ENCODE data around the gene INTS6L. TPM values are rescaled to one million over a fixed set of nuclear protein-coding genes. Genes with fewer than 3 reads are reported as not detected.

INTS6L gene
- total and polyA plus RNA-seq, 2 donors from 2014 or later: 4.7 to 7.7 TPM

GRCh38 chrX:135625995-135626394 lies 105.5 kb downstream of the INTS6L start:
- H3K9me3 ChIP-seq (ENCODE audit: control insufficient read depth in 2 of 3, insufficient read depth in 1 of 3, low read length in 3 of 3): no peaks in the 10 kb centered on the region
- H3K27ac ChIP-seq (ENCODE audit: low read depth in 2 of 2, low read length in 2 of 2): no peak overlapping the region
- intact Hi-C loops (cut with DNase I): no loop called here
- no peak overlapping the region for H3K4me3 ChIP-seq (ENCODE audit: low read length in 3 of 3)
- H3K27me3 ChIP-seq (ENCODE audit: control insufficient read depth, insufficient read depth, low read length): no peaks in the 10 kb centered on the region
- H3K9ac ChIP-seq (ENCODE audit: low read length in 3 of 3): no peak overlapping the region
- H3K36me3 ChIP-seq (ENCODE audit: control insufficient read depth in 2 of 3, insufficient read depth in 3 of 3, low read length in 3 of 3): no peaks in the 10 kb centered on the region
- no peaks in the 10 kb centered on the region for H3K4me1 ChIP-seq (ENCODE audit: control insufficient read depth in 2 of 3, insufficient read depth in 2 of 3, low read depth in 1 of 3, low read length in 3 of 3)
- no peak for FAIRE-seq
- DNase-seq: peak in 2 of 5 donors; percentile 8 to 18
- TF ChIP-seq CTCF (IDR thresholded peaks at IDR 0.05; ENCODE audit: borderline replicate concordance, extremely low read depth, insufficient read depth): no peak

- Histone ChIP-seq H3K36me3 (ENCODE audit: control insufficient read depth in 2 of 3, insufficient read depth in 3 of 3, low read length in 3 of 3) (no peaks in the 10 kb centered on the region), H3K27ac (ENCODE audit: low read depth in 2 of 2, low read length in 2 of 2) (no peak overlapping the region), H3K9me3 (ENCODE audit: control insufficient read depth in 2 of 3, insufficient read depth in 1 of 3, low read length in 3 of 3) (no peaks in the 10 kb centered on the region), H3K4me1 (ENCODE audit: control insufficient read depth in 2 of 3, insufficient read depth in 2 of 3, low read depth in 1 of 3, low read length in 3 of 3) (no peaks in the 10 kb centered on the region), H3K4me3 (ENCODE audit: low read length in 3 of 3) (no peak overlapping the region), H3K27me3 (ENCODE audit: control insufficient read depth, insufficient read depth, low read length) (no peaks in the 10 kb centered on the region), H3K9ac (ENCODE audit: low read length in 3 of 3) (no peak overlapping the region)
- no peak for FAIRE-seq
- DNase-seq: no peak
- intact Hi-C loops (cut with DNase I): no loop called here
- no peak for TF ChIP-seq CTCF (IDR thresholded peaks at IDR 0.05; ENCODE audit: borderline replicate concordance, extremely low read depth, insufficient read depth)
Observed at GRCh38 chrX:135629342-135629741, 108.9 kb downstream of the INTS6L start.

Other genes with a start within 250 kb of the INTS6L start
- gene ETDC, start 211.2 kb upstream of the INTS6L start, total RNA-seq: not detected
- gene ETDC, start 211.2 kb upstream of the INTS6L start, polyA plus RNA-seq (ENCODE audit: insufficient read depth, low read depth, low replicate concordance): not detected
- gene ZNF75D, start 176.6 kb upstream of the INTS6L start, total RNA-seq: 11.6 TPM
- gene ZNF75D, start 176.6 kb upstream of the INTS6L start, polyA plus RNA-seq (ENCODE audit: insufficient read depth, low read depth, low replicate concordance): 8.5 TPM
- 8.7 TPM for gene ZNF449, start 175.9 kb upstream of the INTS6L start, total RNA-seq
- 3.1 TPM for gene ZNF449, start 175.9 kb upstream of the INTS6L start, polyA plus RNA-seq (ENCODE audit: insufficient read depth, low read depth, low replicate concordance)
- gene SMIM10L2A, start 98.7 kb upstream of the INTS6L start, total RNA-seq: 3.5 TPM
- gene SMIM10L2A, start 98.7 kb upstream of the INTS6L start, polyA plus RNA-seq (ENCODE audit: insufficient read depth, low read depth, low replicate concordance): 8.2 TPM
- not detected for gene CT45A1, start 193.0 kb downstream of the INTS6L start, total RNA-seq
- gene CT45A1, start 193.0 kb downstream of the INTS6L start, polyA plus RNA-seq (ENCODE audit: insufficient read depth, low read depth, low replicate concordance): not detected
- gene CT45A3, start 247.5 kb downstream of the INTS6L start, total RNA-seq: not detected
- gene CT45A3, start 247.5 kb downstream of the INTS6L start, polyA plus RNA-seq (ENCODE audit: insufficient read depth, low read depth, low replicate concordance): not detected